GM23338 (cell line): ENCODE measurements around the gene NTRK1. TPM values are rescaled to one million over a fixed set of nuclear protein-coding genes. Genes with fewer than 3 reads are reported as not detected.

Source experiments
- ATAC-seq: fragments of 200-7000 bp; cut with Tn5 transposase; 3 replicates; pipeline ENCODE4 v1.9.1; 2020
- DNase-seq: peaks from one replicate; pipeline ENCODE4 v3.0.0-alpha.2; 2015; ENCODE audit warnings: low spot score
- H2AFZ ChIP-seq: fragments of 200-600 bp; sonication (generic); 2 replicates; pipeline ENCODE4 v1.8.0; 2016; ENCODE audit warnings: antibody characterized with exemption, mild to moderate bottlenecking, moderate library complexity
- H3F3A ChIP-seq: fragments of 200-600 bp; sonication (generic); replicated peaks from 2 replicates; pipeline ENCODE4 v1.8.0; 2017; ENCODE audit warnings: antibody characterized with exemption, mixed run types, low read depth
- H3K27ac ChIP-seq: fragments of 200-600 bp; sonication (generic); 2 replicates; pipeline ENCODE4 v1.6.1; 2016; ENCODE audit warnings: low read depth
- H3K27me3 ChIP-seq: fragments of 200-600 bp; sonication (generic); 2 replicates; pipeline ENCODE4 v1.8.0; 2016; ENCODE audit warnings: mild to moderate bottlenecking, mixed run types, moderate library complexity; ENCODE audit not compliant: insufficient read depth
- H3K36me3 ChIP-seq: fragments of 200-600 bp; sonication (generic); 2 replicates; pipeline ENCODE4 v1.8.0; 2016; ENCODE audit warnings: mild to moderate bottlenecking; ENCODE audit not compliant: insufficient read depth
- H3K4me1 ChIP-seq: fragments of 200-600 bp; sonication (generic); 2 replicates; pipeline ENCODE4 v1.8.0; 2016; ENCODE audit warnings: mild to moderate bottlenecking, moderate library complexity; ENCODE audit not compliant: insufficient read depth
- H3K4me2 ChIP-seq: fragments of 200-600 bp; sonication (generic); 2 replicates; pipeline ENCODE4 v1.7.1; 2017; ENCODE audit warnings: mixed run types
- H3K4me3 ChIP-seq: fragments of 200-600 bp; sonication (generic); 2 replicates; pipeline ENCODE4 v1.6.1; 2016; ENCODE audit warnings: mixed run types
- H3K79me2 ChIP-seq: fragments of 200-600 bp; sonication (generic); replicated peaks from 2 replicates; pipeline ENCODE4 v1.8.0; 2017; ENCODE audit warnings: mild to moderate bottlenecking; ENCODE audit not compliant: insufficient read depth
- H3K9me2 ChIP-seq: fragments of 200-600 bp; sonication (generic); 2 replicates; pipeline ENCODE4 v1.8.0; 2017; ENCODE audit not compliant: insufficient read depth
- H4K20me1 ChIP-seq: fragments of 200-600 bp; sonication (generic); replicated peaks from 2 replicates; pipeline ENCODE4 v1.8.0; 2017; ENCODE audit warnings: mild to moderate bottlenecking; ENCODE audit not compliant: insufficient read depth
- H3K27ac Mint-ChIP-seq: 2 replicates; pipeline ENCODE4 v1.8.0; 2020; ENCODE audit warnings: inconsistent platforms, mild to moderate bottlenecking, moderate library complexity, mixed read lengths
- H3K27me3 Mint-ChIP-seq: 3 replicates; pipeline ENCODE4 v1.8.0; 2022; ENCODE audit warnings: low read depth, mild to moderate bottlenecking, moderate library complexity, mixed read lengths, inconsistent platforms; ENCODE audit not compliant: insufficient read depth, poor library complexity
- H3K36me3 Mint-ChIP-seq: 3 replicates; pipeline ENCODE4 v1.8.0; 2021; ENCODE audit warnings: low read depth, mild to moderate bottlenecking, inconsistent platforms, moderate library complexity, mixed read lengths
- H3K4me1 Mint-ChIP-seq: 3 replicates; pipeline ENCODE4 v1.8.0; 2020; ENCODE audit warnings: mild to moderate bottlenecking, inconsistent platforms, mixed read lengths
- H3K4me3 Mint-ChIP-seq: 3 replicates; pipeline ENCODE4 v1.8.0; 2021; ENCODE audit warnings: moderate library complexity, mild to moderate bottlenecking, inconsistent platforms, mixed read lengths
- H3K9me3 Mint-ChIP-seq: 3 replicates; pipeline ENCODE4 v1.8.0; 2020; ENCODE audit warnings: moderate library complexity, mild to moderate bottlenecking, inconsistent platforms, mixed read lengths
- CREB1 ChIP-seq: fragments of 250-450 bp; sonication (Bioruptor Pico); IDR thresholded peaks from 2 replicates; pipeline ENCODE4 v1.5.0; 2020; ENCODE audit warnings: low read depth, mild to moderate bottlenecking, moderate library complexity
- EZH2 ChIP-seq: fragments of 200-600 bp; sonication (generic); IDR thresholded peaks from one replicate; pipeline ENCODE4 v1.8.0; 2017; ENCODE audit warnings: antibody characterized with exemption, mild to moderate bottlenecking, low read depth; ENCODE audit not compliant: unreplicated experiment
- EZH2phosphoT487 ChIP-seq: fragments of 200-600 bp; sonication (generic); IDR thresholded peaks from one replicate; pipeline ENCODE4 v1.8.1; 2018; ENCODE audit warnings: antibody characterized with exemption; ENCODE audit not compliant: unreplicated experiment
- JUNB ChIP-seq: IDR thresholded peaks from one replicate; pipeline ENCODE4 v1.6.1; 2016; ENCODE audit warnings: antibody characterized with exemption; ENCODE audit not compliant: unreplicated experiment
- NANOG ChIP-seq: IDR thresholded peaks from 2 replicates; pipeline ENCODE4 v1.6.1; 2016; ENCODE audit warnings: antibody characterized with exemption, borderline replicate concordance
- STAT1 ChIP-seq: IDR thresholded peaks from one replicate; pipeline ENCODE4 v1.6.1; 2016; ENCODE audit warnings: antibody characterized with exemption; ENCODE audit not compliant: unreplicated experiment
- ZNF114 ChIP-seq: fragments of 250-450 bp; sonication (Bioruptor Pico); IDR thresholded peaks from 2 replicates; pipeline ENCODE4 v1.5.0; 2020; ENCODE audit warnings: mild to moderate bottlenecking, moderate library complexity
- ZNF331 ChIP-seq: fragments of 250-450 bp; sonication (Bioruptor Pico); IDR thresholded peaks from 2 replicates; pipeline ENCODE4 v1.5.0; 2020; ENCODE audit warnings: low read depth, mild to moderate bottlenecking, moderate library complexity
- polyA plus RNA-seq: library from polyadenylated mRNA; unstranded; fragments of >200 nt; fragmentation: Nextera tagmentation; extraction: Ambion mirVana; gene quantifications from 2 replicates; pipeline ENCODE4 v1.2.1, GENCODE V29; 2016
- total RNA-seq: library from RNA; depleted of rRNA; stranded (reverse); fragments of >200 nt; shearing (Covaris generic); gene quantifications from 2 replicates; pipeline ENCODE4 v1.2.3, GENCODE V29; 2014
- TF ChIP-seq, protein P1 (sequence below): fragments of 250-450 bp; sonication (Bioruptor Pico); IDR thresholded peaks from 2 replicates; pipeline ENCODE4 v1.5.0; 2020; ENCODE audit warnings: mild to moderate bottlenecking, moderate library complexity
- TF ChIP-seq, protein P2 (sequence below): IDR thresholded peaks from one replicate; pipeline ENCODE4 v1.6.1; 2018; ENCODE audit warnings: antibody characterized with exemption; ENCODE audit not compliant: unreplicated experiment

NTRK1 gene
- total and polyA plus RNA-seq, 2 experiments from 2014 or later = 0.42 to 0.45 TPM

- TF ChIP-seq, protein P1, sequence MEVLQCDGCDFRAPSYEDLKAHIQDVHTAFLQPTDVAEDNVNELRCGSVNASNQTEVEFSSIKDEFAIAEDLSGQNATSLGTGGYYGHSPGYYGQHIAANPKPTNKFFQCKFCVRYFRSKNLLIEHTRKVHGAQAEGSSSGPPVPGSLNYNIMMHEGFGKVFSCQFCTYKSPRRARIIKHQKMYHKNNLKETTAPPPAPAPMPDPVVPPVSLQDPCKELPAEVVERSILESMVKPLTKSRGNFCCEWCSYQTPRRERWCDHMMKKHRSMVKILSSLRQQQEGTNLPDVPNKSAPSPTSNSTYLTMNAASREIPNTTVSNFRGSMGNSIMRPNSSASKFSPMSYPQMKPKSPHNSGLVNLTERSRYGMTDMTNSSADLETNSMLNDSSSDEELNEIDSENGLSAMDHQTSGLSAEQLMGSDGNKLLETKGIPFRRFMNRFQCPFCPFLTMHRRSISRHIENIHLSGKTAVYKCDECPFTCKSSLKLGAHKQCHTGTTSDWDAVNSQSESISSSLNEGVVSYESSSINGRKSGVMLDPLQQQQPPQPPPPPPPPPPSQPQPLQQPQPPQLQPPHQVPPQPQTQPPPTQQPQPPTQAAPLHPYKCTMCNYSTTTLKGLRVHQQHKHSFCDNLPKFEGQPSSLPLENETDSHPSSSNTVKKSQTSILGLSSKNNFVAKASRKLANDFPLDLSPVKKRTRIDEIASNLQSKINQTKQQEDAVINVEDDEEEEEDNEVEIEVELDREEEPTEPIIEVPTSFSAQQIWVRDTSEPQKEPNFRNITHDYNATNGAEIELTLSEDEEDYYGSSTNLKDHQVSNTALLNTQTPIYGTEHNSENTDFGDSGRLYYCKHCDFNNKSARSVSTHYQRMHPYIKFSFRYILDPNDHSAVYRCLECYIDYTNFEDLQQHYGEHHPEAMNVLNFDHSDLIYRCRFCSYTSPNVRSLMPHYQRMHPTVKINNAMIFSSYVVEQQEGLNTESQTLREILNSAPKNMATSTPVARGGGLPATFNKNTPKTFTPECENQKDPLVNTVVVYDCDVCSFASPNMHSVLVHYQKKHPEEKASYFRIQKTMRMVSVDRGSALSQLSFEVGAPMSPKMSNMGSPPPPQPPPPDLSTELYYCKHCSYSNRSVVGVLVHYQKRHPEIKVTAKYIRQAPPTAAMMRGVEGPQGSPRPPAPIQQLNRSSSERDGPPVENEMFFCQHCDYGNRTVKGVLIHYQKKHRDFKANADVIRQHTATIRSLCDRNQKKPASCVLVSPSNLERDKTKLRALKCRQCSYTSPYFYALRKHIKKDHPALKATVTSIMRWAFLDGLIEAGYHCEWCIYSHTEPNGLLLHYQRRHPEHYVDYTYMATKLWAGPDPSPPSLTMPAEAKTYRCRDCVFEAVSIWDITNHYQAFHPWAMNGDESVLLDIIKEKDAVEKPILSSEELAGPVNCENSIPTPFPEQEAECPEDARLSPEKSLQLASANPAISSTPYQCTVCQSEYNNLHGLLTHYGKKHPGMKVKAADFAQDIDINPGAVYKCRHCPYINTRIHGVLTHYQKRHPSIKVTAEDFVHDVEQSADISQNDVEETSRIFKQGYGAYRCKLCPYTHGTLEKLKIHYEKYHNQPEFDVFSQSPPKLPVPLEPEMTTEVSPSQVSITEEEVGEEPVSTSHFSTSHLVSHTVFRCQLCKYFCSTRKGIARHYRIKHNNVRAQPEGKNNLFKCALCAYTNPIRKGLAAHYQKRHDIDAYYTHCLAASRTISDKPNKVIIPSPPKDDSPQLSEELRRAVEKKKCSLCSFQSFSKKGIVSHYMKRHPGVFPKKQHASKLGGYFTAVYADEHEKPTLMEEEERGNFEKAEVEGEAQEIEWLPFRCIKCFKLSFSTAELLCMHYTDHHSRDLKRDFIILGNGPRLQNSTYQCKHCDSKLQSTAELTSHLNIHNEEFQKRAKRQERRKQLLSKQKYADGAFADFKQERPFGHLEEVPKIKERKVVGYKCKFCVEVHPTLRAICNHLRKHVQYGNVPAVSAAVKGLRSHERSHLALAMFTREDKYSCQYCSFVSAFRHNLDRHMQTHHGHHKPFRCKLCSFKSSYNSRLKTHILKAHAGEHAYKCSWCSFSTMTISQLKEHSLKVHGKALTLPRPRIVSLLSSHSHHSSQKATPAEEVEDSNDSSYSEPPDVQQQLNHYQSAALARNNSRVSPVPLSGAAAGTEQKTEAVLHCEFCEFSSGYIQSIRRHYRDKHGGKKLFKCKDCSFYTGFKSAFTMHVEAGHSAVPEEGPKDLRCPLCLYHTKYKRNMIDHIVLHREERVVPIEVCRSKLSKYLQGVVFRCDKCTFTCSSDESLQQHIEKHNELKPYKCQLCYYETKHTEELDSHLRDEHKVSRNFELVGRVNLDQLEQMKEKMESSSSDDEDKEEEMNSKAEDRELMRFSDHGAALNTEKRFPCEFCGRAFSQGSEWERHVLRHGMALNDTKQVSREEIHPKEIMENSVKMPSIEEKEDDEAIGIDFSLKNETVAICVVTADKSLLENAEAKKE (CRISPR knock-in tag) = no peak
- no peak for TF ChIP-seq JUNB
- TF ChIP-seq, protein P2, sequence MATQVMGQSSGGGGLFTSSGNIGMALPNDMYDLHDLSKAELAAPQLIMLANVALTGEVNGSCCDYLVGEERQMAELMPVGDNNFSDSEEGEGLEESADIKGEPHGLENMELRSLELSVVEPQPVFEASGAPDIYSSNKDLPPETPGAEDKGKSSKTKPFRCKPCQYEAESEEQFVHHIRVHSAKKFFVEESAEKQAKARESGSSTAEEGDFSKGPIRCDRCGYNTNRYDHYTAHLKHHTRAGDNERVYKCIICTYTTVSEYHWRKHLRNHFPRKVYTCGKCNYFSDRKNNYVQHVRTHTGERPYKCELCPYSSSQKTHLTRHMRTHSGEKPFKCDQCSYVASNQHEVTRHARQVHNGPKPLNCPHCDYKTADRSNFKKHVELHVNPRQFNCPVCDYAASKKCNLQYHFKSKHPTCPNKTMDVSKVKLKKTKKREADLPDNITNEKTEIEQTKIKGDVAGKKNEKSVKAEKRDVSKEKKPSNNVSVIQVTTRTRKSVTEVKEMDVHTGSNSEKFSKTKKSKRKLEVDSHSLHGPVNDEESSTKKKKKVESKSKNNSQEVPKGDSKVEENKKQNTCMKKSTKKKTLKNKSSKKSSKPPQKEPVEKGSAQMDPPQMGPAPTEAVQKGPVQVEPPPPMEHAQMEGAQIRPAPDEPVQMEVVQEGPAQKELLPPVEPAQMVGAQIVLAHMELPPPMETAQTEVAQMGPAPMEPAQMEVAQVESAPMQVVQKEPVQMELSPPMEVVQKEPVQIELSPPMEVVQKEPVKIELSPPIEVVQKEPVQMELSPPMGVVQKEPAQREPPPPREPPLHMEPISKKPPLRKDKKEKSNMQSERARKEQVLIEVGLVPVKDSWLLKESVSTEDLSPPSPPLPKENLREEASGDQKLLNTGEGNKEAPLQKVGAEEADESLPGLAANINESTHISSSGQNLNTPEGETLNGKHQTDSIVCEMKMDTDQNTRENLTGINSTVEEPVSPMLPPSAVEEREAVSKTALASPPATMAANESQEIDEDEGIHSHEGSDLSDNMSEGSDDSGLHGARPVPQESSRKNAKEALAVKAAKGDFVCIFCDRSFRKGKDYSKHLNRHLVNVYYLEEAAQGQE = no peak
- no peak for TF ChIP-seq ZNF331 (CRISPR knock-in tag)
These were observed 27.1 kb upstream of the NTRK1 start (continued) for GRCh38 chr1:156833603-156834002.

DNA sequence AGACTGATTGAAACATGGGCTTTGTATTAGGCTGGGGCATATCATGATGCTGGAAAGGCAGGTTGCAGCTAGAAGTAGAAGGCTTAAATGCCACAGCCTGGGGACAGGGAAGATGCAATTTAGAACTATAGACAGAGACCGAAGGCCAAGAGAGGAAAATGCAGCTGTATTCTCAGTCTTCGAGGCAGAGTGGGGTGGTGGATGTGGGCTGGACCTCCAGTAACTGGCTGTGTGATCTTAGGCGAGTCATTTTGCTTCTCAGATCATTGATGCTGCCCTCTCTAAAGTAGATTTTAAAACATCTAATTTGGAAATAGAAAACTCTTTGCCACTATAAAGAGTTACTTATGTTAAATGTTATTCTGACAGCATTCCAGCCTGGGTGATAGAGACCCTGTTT lies 26.3 kb upstream of the NTRK1 start:
- H4K20me1 ChIP-seq = no peaks in the 10 kb centered on the region
- no peak overlapping the region for H3K27ac ChIP-seq
- Mint-ChIP-seq H3K4me1 (no peaks in the 10 kb centered on the region; the same call in 2 of the 3 replicates), H3K27ac (no peak overlapping the region), H3K27me3 (peaks cover 14% of the 10 kb centered on the region), H3K9me3 (no peaks in the 10 kb centered on the region), H3K36me3 (no peaks in the 10 kb centered on the region), H3K4me3 (no peak overlapping the region)
- no peaks in the 10 kb centered on the region for H3K79me2 ChIP-seq
- H3K27me3 ChIP-seq = peaks cover 25% of the 10 kb centered on the region; the same call in 1 of the 2 replicates
- no peaks in the 10 kb centered on the region for H3K9me2 ChIP-seq
- DNase-seq = no peak
- no peak overlapping the region for H3K4me3 ChIP-seq
- no peaks in the 10 kb centered on the region for H3K4me1 ChIP-seq
- no peaks in the 10 kb centered on the region for H3F3A ChIP-seq
- no peak overlapping the region for H2AFZ ChIP-seq
- ATAC-seq = no peak
- H3K4me2 ChIP-seq = no peak overlapping the region
- H3K36me3 ChIP-seq = no peaks in the 10 kb centered on the region
- TF ChIP-seq EZH2phosphoT487 (no peak), ZNF114 (CRISPR knock-in tag) (no peak), ZNF331 (CRISPR knock-in tag) (no peak), NANOG (no peak), EZH2 (no peak), CREB1 (CRISPR knock-in tag) (no peak), STAT1 (no peak), JUNB (no peak)
